Stomach (tissue), 9 donors: ENCODE data around the gene MYBPC2. TPM values are rescaled to one million over a fixed set of nuclear protein-coding genes. Genes with fewer than 3 reads are reported as not detected.

ENCODE experiments used
- DNase-seq, 2 donors: peaks; one replicate each; pipeline versions ENCODE4 v3.0.0 to v3.0.0-alpha.2; 2013 to 2019
- H3K27ac ChIP-seq, 5 donors: fragments of 200-600 bp in 4 of 5; sonication (generic) in 4 of 5; one replicate each; pipeline ENCODE4 v1.5.1; 2013 to 2019; ENCODE audit warnings: mild to moderate bottlenecking in 1 of 5, moderate library complexity in 1 of 5
- H3K27me3 ChIP-seq, 3 donors: fragments of 200-600 bp; sonication (generic); one replicate each; pipeline ENCODE4 v1.5.1; 2017 to 2019; ENCODE audit warnings: mixed run types in 1 of 3
- H3K36me3 ChIP-seq, 4 donors: fragments of 200-600 bp; sonication (generic); 1 replicate in 3 of 4; 2 replicates in 1 of 4; pipeline ENCODE4 v1.5.1; 2016 to 2019
- H3K4me1 ChIP-seq, 4 donors: fragments of 200-600 bp; sonication (generic); one replicate each; pipeline ENCODE4 v1.5.1; 2016 to 2019
- H3K4me3 ChIP-seq, 4 donors: fragments of 200-600 bp; sonication (generic) in 3 of 4; one replicate each; pipeline ENCODE4 v1.5.1; 2016 to 2019; ENCODE audit warnings: mild to moderate bottlenecking in 1 of 4
- H3K9me3 ChIP-seq, 4 donors: fragments of 200-600 bp; sonication (generic); one replicate each; pipeline ENCODE4 v1.5.1; 2016 to 2019
- EP300 ChIP-seq: sonication (generic); formaldehyde crosslinking; IDR thresholded peaks from one replicate; pipeline ENCODE4 v1.6.1; 2017; ENCODE audit warnings: antibody characterized with exemption
- POLR2A ChIP-seq, 4 donors: fragments of 450-650 bp; IDR thresholded peaks; one replicate each; pipeline ENCODE4 v1.6.1; 2016; ENCODE audit warnings: antibody characterized with exemption in 4 of 4, control low read depth in 2 of 4, mild to moderate bottlenecking in 1 of 4, moderate library complexity in 1 of 4
- POLR2AphosphoS5 ChIP-seq, 3 donors: sonication (generic); formaldehyde crosslinking; IDR thresholded peaks; one replicate each; pipeline ENCODE4 v1.6.1; 2016; ENCODE audit warnings: antibody characterized with exemption in 3 of 3
- WGBS, 5 donors: extraction: QIAGEN DNeasy Blood & Tissue Kit in 3 of 5; methylation state at CpG; one replicate each; pipeline versions ENCODE4 v1.1.5 to v1.1.7; 2013 to 2018; 5-methylcytosine and 5-hydroxymethylcytosine counted together
- intact Hi-C: fragments of 100-400 bp; cut with DNase I; formaldehyde crosslinking; loops from one replicate; pipeline ENCODE4 v1.15.1; 2023; ENCODE audit warnings: low total_unique reads
- polyA plus RNA-seq, 3 donors: library from polyadenylated mRNA; stranded (reverse); fragments of 200-250 nt; gene quantifications; one replicate each; pipeline ENCODE4 v1.2.3, GENCODE V29; 2013
- total RNA-seq, 5 donors: library from RNA; depleted of rRNA; stranded (reverse); fragments of >200 nt; gene quantifications; one replicate each; pipeline versions ENCODE4 v1.1.0 to v1.2.3, GENCODE V29; 2014 to 2016
- TF ChIP-seq, protein P1 (sequence below), 7 experiments: fragments of 450-650 bp in 4 of 7; fragments of 200-600 bp in 3 of 7; sonication (generic) in 3 of 7; IDR thresholded peaks; one replicate each; pipeline ENCODE4 v1.5.1; 2016 to 2019; ENCODE audit warnings: antibody characterized with exemption in 7 of 7, control low read depth in 2 of 7, mild to moderate bottlenecking in 1 of 7
- donor health status: healthy with polysubstance abuse.
- donor health status: Bipolar disorder and iron deficiency.
- donor health status: healthy.

MYBPC2 gene
- total and polyA plus RNA-seq, 8 donors: 0.10 to 0.31 TPM; not detected in 6

DNA sequence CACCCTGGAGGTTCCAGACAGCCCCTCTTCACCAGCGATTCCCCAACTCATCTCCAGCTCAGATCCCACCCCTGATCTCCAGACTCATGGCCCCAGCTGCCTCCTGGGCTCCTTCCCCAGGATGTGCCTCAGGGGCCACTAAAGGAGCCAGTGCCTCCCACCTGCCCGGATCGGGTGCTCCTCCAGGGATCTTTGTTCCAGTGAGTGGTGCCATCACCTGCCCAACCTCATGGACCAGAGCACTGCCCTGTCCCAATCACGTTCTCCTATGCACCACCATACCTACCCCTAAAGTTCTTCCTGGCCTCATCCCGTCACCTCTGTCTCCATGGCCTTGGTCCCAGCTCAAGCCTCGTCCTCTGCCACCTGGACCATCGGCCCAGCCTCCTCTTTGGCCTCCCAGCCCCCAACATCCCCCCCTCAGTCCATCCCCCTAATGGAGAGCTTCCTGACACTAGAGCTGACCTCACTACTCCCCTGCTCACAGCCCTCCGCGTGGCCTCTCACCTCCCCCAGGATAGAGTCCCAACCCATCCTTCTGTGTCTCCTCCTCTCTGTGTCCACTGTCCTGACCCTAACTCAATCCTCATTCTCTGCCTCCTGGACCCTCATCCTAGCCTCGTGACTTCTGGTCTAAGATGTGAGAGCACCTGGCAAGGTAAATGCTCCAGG lies 52.7 kb downstream of the MYBPC2 start:
- Histone ChIP-seq H3K36me3 (peaks cover 20 to 56% (median 49%) of the 10 kb centered on the region in 4 donors), H3K27ac (no peak overlapping the region), H3K4me1 (peaks cover 0 to 5% (median 0%) of the 10 kb centered on the region in 4 donors), H3K27me3 (peaks cover 0 to 39% (median 5%) of the 10 kb centered on the region in 3 donors), H3K9me3 (peaks cover 0 to 2% (median 0%) of the 10 kb centered on the region in 4 donors), H3K4me3 (no peak overlapping the region)
- intact Hi-C loops: no loop called here
- 90 to 92% (median 92%) methylated on average over 10 of the region's 10 CpGs for WGBS, 5 donors
- DNase-seq: no peak
- TF ChIP-seq POLR2AphosphoS5 (IDR thresholded peaks at IDR 0.05) (no peak), EP300 (no peak), POLR2A (IDR thresholded peaks at IDR 0.05) (no peak)
- TF ChIP-seq, protein P1, sequence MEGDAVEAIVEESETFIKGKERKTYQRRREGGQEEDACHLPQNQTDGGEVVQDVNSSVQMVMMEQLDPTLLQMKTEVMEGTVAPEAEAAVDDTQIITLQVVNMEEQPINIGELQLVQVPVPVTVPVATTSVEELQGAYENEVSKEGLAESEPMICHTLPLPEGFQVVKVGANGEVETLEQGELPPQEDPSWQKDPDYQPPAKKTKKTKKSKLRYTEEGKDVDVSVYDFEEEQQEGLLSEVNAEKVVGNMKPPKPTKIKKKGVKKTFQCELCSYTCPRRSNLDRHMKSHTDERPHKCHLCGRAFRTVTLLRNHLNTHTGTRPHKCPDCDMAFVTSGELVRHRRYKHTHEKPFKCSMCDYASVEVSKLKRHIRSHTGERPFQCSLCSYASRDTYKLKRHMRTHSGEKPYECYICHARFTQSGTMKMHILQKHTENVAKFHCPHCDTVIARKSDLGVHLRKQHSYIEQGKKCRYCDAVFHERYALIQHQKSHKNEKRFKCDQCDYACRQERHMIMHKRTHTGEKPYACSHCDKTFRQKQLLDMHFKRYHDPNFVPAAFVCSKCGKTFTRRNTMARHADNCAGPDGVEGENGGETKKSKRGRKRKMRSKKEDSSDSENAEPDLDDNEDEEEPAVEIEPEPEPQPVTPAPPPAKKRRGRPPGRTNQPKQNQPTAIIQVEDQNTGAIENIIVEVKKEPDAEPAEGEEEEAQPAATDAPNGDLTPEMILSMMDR (IDR thresholded peaks at IDR 0.05): no peak

DNA sequence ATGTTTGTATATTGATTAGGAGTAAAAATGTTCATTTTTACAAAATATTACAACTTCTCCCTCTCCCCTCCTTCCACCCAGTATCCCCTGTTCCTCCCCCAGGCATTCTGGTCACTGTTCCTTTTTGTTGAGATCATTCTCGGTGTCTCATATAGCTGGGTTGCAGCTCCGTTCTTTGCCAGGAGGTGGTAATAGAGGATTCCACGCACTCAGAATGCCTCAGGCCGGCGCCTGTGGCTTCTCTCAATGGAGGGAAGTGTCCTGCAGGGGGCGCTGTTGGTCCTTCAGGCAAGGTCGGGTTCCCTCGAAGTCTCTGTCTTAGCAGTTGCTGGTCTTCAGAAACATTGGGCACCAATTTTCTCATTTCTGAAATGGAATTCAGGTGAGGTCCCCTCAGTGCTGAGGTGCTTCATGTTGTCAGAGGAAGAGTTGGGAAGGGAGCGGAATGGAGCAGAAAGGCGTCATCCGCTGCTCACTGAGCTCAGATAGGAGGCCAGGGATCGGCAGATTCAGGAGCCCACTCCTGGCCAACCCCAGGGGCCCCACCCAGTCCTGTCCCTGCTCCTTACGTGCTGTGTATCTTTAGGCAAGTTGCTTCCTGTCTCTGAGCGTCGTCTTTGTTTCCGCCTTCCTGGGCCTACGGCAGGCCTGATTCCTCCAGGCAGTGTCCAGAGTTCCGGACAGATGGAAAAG lies 54.3 kb downstream of the MYBPC2 start:
- Histone ChIP-seq H3K36me3 (peaks cover 9 to 43% (median 35%) of the 10 kb centered on the region in 4 donors), H3K27ac (no peak overlapping the region), H3K4me1 (peaks cover 0 to 5% (median 0%) of the 10 kb centered on the region in 4 donors), H3K9me3 (peaks cover 0 to 4% (median 0%) of the 10 kb centered on the region in 4 donors), H3K27me3 (peaks cover 0 to 50% (median 11%) of the 10 kb centered on the region in 3 donors), H3K4me3 (no peak overlapping the region)
- 66 to 78% (median 75%) methylated on average over 18 of the region's 18 CpGs for WGBS, 5 donors
- no peak for DNase-seq
- intact Hi-C loops: no loop called here
- TF ChIP-seq EP300: no peak
- TF ChIP-seq, protein P1 (IDR thresholded peaks at IDR 0.05): peak in 1 of 7 experiments; percentile 19
- TF ChIP-seq POLR2A (IDR thresholded peaks at IDR 0.05): no peak
- TF ChIP-seq POLR2AphosphoS5 (IDR thresholded peaks at IDR 0.05): no peak

DNA sequence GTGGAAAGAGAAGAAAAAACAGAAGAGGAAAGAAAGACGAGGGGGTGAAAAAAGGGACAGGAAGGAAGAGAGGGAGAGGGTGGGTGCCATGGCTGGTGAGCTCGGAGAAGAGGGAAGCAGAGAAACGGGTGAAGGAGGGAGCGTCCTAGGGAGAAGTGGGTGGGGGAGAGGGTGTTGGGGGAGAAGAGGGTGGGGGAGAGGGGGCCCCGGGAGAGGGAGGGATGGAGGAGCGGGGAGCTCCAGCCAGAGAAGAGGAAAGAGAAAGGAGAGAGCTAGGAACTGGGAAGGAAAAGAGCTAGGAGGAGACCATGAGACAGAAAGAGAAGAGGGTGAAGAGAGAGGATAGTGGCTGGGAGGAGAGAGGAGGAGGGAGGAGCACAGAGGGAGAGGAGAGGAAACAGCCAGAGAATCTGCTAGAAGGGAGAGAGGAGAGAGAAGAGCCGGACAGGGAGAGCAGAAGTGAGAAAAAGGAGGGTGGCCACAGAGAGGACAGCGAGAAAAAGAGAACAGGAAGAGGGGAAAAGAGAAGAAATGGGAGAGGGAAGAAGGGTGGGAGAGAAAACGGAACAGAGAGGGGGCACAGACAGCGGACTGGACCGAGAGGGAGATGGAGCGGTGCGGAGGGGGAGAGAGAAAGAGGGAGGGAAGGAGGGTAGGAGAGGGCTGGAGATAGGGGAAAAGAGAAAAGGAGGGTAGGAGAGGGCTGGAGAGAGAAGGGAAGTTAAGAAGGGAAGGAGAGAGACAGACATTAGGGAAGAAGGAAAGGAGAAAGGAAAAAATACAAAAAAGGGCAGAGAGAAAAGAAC lies 55.9 kb downstream of the MYBPC2 start:
- H3K27me3 ChIP-seq: peaks cover 0 to 50% (median 11%) of the 10 kb centered on the region in 3 donors
- 31 to 38% (median 34%) methylated on average over 13 of the region's 13 CpGs for WGBS, 5 donors
- intact Hi-C loops: no loop called here
- no peak overlapping the region for H3K27ac ChIP-seq
- H3K9me3 ChIP-seq: peaks cover 0 to 4% (median 0%) of the 10 kb centered on the region in 4 donors
- H3K36me3 ChIP-seq: peaks cover 0 to 27% (median 19%) of the 10 kb centered on the region in 4 donors
- no peak for TF ChIP-seq POLR2A (IDR thresholded peaks at IDR 0.05)
- TF ChIP-seq, protein P1 (IDR thresholded peaks at IDR 0.05): no peak
- no peak for TF ChIP-seq EP300
- no peak for TF ChIP-seq POLR2AphosphoS5 (IDR thresholded peaks at IDR 0.05)
- no peak for DNase-seq
- peaks cover 0 to 5% (median 0%) of the 10 kb centered on the region in 4 donors for H3K4me1 ChIP-seq
- no peak overlapping the region for H3K4me3 ChIP-seq

DNA sequence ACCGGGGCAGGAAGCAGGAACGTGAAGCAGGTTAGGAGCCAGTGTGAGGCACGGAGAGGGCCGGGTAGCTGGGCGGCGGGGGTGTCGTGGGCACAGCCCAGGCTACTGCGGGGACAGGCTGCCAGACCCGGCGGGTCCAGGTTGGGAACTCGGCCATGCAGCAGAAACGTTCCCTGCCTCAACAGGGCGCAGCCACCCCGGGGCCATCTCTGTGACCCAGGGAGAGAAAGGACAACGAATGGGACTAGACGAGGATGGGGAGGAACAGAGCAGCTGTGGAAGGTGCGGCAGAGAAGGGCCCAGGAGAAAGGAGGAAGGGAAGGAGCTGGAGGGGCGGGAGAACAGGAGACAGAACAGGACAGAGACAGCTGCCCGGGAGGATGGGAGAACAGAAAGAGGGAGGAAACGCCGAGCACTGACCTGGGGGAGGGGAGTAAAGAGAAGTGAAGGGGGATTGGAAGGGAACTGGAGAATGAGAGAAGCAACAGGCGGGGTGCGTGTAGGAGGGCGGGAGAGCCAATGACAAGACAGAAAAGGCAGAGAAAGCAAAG lies 56.8 kb downstream of the MYBPC2 start:
- Histone ChIP-seq H3K27ac (no peak overlapping the region), H3K9me3 (peaks cover 0 to 4% (median 0%) of the 10 kb centered on the region in 4 donors), H3K27me3 (peaks cover 0 to 50% (median 11%) of the 10 kb centered on the region in 3 donors), H3K36me3 (peaks cover 0 to 17% (median 10%) of the 10 kb centered on the region in 4 donors), H3K4me1 (peaks cover 0 to 5% (median 0%) of the 10 kb centered on the region in 4 donors), H3K4me3 (no peak overlapping the region)
- WGBS, 5 donors: 41 to 56% (median 55%) methylated on average over 24 of the region's 24 CpGs
- TF ChIP-seq POLR2A (IDR thresholded peaks at IDR 0.05) (no peak), POLR2AphosphoS5 (IDR thresholded peaks at IDR 0.05) (no peak), EP300 (no peak)
- TF ChIP-seq, protein P1 (IDR thresholded peaks at IDR 0.05): no peak
- no peak for DNase-seq
- intact Hi-C loops: no loop called here
